Left lung (tissue), 10 donors: ENCODE results near the gene ATG13. TPM values are rescaled to one million over a fixed set of nuclear protein-coding genes. Genes with fewer than 3 reads are reported as not detected.

Experiments used
- ATAC-seq: fragments of 200-7000 bp; cut with Tn5 transposase; one replicate; pipeline ENCODE4 v1.9.1; 2020; ENCODE audit warnings: moderate library complexity
- DNase-seq, 4 donors: peaks; one replicate each; pipeline ENCODE4 v3.0.0-alpha.2; 2013 to 2020
- H3K27ac ChIP-seq, 2 donors: fragments of 200-600 bp; sonication (generic) in 1 of 2; one replicate each; pipeline versions ENCODE4 v1.5.0 to v1.8.0; 2020 to 2021
- H3K27me3 ChIP-seq, 2 donors: fragments of 200-600 bp; sonication (generic) in 1 of 2; one replicate each; pipeline versions ENCODE4 v1.5.0 to v1.8.0; 2020 to 2021
- H3K36me3 ChIP-seq, 2 donors: fragments of 200-600 bp; sonication (generic) in 1 of 2; one replicate each; pipeline versions ENCODE4 v1.5.0 to v1.8.0; 2020 to 2021
- H3K4me1 ChIP-seq, 2 donors: fragments of 200-600 bp; one replicate each; pipeline ENCODE4 v1.8.0; 2021
- H3K4me3 ChIP-seq, 2 donors: fragments of 200-600 bp; sonication (generic) in 1 of 2; one replicate each; pipeline versions ENCODE4 v1.5.0 to v1.8.0; 2020 to 2021; ENCODE audit warnings: mild to moderate bottlenecking in 1 of 2
- H3K9me3 ChIP-seq, 2 donors: fragments of 200-600 bp; sonication (generic) in 1 of 2; one replicate each; pipeline versions ENCODE4 v1.5.0 to v1.8.0; 2020 to 2021
- intact Hi-C, 2 donors: fragments of 100-400 bp; cut with DNase I; formaldehyde crosslinking; loops; one replicate each; pipeline versions ENCODE4 v1.11.2 to v1.14.2; 2022
- polyA plus RNA-seq, 6 donors: library from polyadenylated mRNA; unstranded; fragments of 120-200 nt; gene quantifications; one replicate each; pipeline ENCODE4 v1.2.1, GENCODE V29; 2013; ENCODE audit not compliant: insufficient read length in 6 of 6
- total RNA-seq, 2 donors: library from RNA; stranded (reverse); fragmentation: NEBNext Ultra II Directional; extraction: Animal tissue kit (Norgen Biotek cat#: 25700); gene quantifications; one replicate each; pipeline ENCODE4 v1.2.1, GENCODE V29; 2021
- TF ChIP-seq, protein P1 (sequence below), 2 donors: fragments of 200-600 bp; sonication (generic) in 1 of 2; IDR thresholded peaks; one replicate each; pipeline versions ENCODE4 v1.5.0 to v1.8.0; 2021; ENCODE audit warnings: antibody characterized with exemption in 2 of 2
- donor health status: DM: no; HTN: yes; CAD: no.
- donor health status: DM: no; HTN: no; CAD: no.

Gene ATG13
- total and polyA plus RNA-seq, 8 donors, result 47.1 to 58.2 (median 52.3) TPM

DNA sequence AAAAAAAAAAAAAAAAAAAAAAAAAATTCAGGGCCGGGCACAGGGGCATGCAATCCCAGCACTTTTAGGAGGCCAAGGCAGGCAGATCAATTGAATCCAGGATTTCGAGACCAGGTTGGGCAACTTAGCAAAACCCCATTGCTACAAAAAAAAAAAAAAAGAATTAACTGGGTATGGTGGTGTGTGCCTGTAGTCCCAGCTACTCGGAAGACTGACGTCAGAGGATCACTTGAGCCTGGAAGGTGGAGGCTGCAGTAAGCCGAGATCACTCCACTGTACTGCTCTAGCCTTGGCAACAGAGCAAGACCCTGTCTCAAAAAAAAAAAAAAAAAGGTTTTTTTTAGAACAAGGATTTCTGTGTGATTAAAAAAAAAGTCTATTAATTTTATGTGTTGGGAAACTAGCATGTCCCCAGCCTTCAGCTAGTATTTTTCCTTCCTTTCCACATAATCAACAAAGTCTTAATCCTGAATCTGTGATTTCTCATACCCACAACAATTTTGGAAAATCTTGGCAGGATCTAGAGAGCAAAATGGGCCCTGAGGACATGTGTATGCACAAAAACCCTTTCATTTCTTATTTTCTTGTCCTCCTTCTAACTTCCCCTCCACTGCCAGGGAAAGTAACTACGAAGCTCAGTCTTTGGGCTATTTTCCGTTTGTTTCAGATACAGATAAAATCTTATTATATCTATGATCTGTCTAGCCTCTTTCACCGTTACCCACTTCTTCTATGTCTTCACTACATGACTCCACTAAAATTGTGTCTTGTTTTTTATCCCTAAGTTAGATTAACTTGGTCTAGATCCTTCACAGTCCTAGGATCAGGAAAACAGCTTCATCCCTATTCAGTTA is 17.8 kb upstream of the ATG13 start:
- DNase-seq (no peak), ATAC-seq (peak; percentile 69)
- intact Hi-C loops, result no loop called here
- Histone ChIP-seq H3K9me3 (no peaks in the 10 kb centered on the region), H3K4me3 (no peak overlapping the region), H3K36me3 (peaks cover 0 to 15% of the 10 kb centered on the region in 2 donors), H3K4me1 (peaks cover 0 to 2% of the 10 kb centered on the region in 2 donors), H3K27me3 (no peaks in the 10 kb centered on the region), H3K27ac (no peak overlapping the region)
- TF ChIP-seq, protein P1, sequence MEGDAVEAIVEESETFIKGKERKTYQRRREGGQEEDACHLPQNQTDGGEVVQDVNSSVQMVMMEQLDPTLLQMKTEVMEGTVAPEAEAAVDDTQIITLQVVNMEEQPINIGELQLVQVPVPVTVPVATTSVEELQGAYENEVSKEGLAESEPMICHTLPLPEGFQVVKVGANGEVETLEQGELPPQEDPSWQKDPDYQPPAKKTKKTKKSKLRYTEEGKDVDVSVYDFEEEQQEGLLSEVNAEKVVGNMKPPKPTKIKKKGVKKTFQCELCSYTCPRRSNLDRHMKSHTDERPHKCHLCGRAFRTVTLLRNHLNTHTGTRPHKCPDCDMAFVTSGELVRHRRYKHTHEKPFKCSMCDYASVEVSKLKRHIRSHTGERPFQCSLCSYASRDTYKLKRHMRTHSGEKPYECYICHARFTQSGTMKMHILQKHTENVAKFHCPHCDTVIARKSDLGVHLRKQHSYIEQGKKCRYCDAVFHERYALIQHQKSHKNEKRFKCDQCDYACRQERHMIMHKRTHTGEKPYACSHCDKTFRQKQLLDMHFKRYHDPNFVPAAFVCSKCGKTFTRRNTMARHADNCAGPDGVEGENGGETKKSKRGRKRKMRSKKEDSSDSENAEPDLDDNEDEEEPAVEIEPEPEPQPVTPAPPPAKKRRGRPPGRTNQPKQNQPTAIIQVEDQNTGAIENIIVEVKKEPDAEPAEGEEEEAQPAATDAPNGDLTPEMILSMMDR (IDR thresholded peaks at IDR 0.05), result no peak

DNA sequence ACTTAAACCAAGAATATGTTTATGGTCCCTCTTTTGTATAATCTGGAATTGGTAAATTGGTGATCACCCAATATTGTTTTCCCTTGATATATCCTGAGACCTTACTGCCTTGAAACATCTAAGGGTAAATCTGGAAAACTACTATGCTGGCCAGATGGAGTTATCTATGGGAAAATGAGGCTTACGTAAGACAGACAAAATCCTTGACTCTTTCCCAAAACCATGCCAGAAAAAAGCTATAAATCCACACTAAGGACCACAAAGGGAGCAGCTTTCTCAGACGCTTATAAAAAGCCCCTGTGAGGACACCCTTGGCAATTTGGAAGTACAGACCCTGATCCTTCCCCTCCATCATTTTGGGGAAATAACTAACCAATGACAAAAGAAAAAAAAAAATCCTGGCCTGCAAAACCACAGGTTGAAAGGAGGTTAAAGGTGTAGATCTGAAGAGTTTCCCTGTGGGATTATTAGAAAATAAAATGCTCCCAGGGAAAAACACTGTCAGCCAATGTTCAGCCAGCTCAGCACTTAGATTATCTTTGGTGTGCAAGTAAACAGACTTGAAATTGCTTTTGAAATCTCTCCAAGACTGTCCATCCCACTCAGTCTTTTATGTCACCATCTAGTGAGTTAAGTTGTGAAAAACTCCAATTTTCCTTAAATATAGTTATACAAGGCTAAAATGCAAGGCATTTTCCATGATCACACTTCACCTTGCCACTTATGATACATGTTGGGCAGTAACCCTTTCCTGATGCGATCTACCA is 17.0 kb upstream of the ATG13 start:
- H3K27me3 ChIP-seq, result no peaks in the 10 kb centered on the region
- H3K9me3 ChIP-seq, result no peaks in the 10 kb centered on the region
- H3K27ac ChIP-seq, result no peak overlapping the region
- TF ChIP-seq, protein P1 (IDR thresholded peaks at IDR 0.05), result no peak
- no peak for DNase-seq
- no peaks in the 10 kb centered on the region for H3K4me1 ChIP-seq
- intact Hi-C loops, result no loop called here
- peaks cover 0 to 15% of the 10 kb centered on the region in 2 donors for H3K36me3 ChIP-seq
- H3K4me3 ChIP-seq, result no peak overlapping the region
- ATAC-seq, result no peak

DNA sequence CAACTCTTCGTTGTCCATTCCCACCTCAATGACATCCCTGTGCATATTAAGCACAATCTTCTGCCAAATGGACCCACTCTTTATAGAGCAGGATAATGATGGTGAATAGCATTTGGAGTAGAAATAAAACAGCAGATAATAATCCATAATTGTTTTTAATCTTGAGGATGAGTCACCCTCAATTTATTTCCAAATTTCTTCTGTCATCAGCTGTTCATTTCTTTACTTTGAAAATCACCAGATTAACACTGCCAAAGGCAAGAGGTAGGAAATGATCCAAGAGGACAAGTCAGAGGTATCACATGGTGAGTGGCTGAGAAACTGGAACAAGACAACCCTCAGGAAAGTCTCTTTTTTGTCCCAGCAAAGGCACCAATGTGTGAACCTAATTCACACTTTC is 16.2 kb upstream of the ATG13 start:
- no peaks in the 10 kb centered on the region for H3K9me3 ChIP-seq
- H3K4me3 ChIP-seq, result no peak overlapping the region
- H3K36me3 ChIP-seq, result peaks cover 0 to 15% of the 10 kb centered on the region in 2 donors
- ATAC-seq (no peak), DNase-seq (no peak)
- H3K4me1 ChIP-seq, result no peaks in the 10 kb centered on the region
- H3K27ac ChIP-seq, result no peak overlapping the region
- intact Hi-C loops, result no loop called here
- TF ChIP-seq, protein P1 (IDR thresholded peaks at IDR 0.05), result no peak
- no peaks in the 10 kb centered on the region for H3K27me3 ChIP-seq

DNA sequence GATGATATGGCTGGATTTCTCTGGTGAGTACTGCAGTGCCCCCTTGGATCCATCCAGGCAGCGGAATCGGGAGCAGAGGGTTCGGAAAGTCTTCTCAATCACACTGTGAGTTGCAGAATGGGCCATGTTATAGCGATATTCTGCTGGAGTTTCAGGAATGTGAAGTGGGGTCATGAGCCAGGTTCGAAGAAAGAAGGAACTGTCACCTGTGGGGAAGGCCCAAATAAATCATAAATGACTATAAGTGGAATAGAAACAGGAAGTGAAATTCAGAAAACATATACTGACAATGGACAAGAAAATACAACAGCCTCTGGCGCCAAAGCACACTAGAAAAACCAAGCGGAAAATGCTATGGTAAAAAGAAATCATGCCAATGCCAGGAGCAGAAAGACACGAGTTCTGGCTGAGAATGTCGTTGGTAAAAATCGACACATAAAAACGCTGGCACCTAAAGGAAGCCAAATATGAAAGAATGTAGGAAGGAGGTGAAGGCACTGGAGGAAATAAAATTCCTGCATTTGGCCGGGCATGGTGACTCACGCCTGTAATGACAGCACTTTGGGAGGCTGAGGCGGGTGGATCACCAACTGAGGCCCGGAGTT is 13.5 kb upstream of the ATG13 start:
- no peak for ATAC-seq
- H3K4me3 ChIP-seq, result no peak overlapping the region
- TF ChIP-seq, protein P1 (IDR thresholded peaks at IDR 0.05), result no peak
- no peak overlapping the region for H3K27ac ChIP-seq
- no peaks in the 10 kb centered on the region for H3K9me3 ChIP-seq
- intact Hi-C loops, result no loop called here
- peaks cover 0 to 15% of the 10 kb centered on the region in 2 donors for H3K36me3 ChIP-seq
- H3K27me3 ChIP-seq, result no peaks in the 10 kb centered on the region
- H3K4me1 ChIP-seq, result no peaks in the 10 kb centered on the region
- DNase-seq, result no peak

DNA sequence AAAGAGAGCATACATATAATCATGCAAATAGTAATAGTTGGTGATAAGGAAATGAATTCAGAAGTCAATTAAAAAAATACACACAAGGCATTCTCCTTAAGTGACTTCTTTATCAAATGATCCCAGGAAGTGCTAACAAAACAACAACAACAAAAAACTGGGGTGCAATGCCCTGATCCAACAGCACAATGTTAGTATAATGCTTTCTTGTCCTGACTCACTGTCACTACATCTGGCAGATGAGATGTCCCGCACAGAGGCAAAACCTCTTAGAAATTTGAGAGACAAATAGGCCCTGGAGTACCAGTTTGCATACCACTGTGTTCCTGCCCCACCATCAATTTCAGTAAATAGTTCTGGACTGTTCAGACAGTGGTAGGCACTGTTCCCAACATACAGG is 12.6 kb upstream of the ATG13 start:
- no peak overlapping the region for H3K4me3 ChIP-seq
- TF ChIP-seq, protein P1 (IDR thresholded peaks at IDR 0.05), result no peak
- H3K27me3 ChIP-seq, result no peaks in the 10 kb centered on the region
- intact Hi-C loops, result no loop called here
- no peak for ATAC-seq
- H3K9me3 ChIP-seq, result no peaks in the 10 kb centered on the region
- H3K36me3 ChIP-seq, result peaks cover 0 to 15% of the 10 kb centered on the region in 2 donors
- H3K4me1 ChIP-seq, result no peaks in the 10 kb centered on the region
- no peak for DNase-seq
- no peak overlapping the region for H3K27ac ChIP-seq
